HFF-Myc (cell line): ENCODE results near the gene TRRAP.

ENCODE experiments used
- DNase-seq: peaks from one replicate; pipeline ENCODE4 v3.0.0-alpha.2; 2011; ENCODE audit warnings: low read depth; ENCODE audit errors: extremely low read depth
- H3K4me3 ChIP-seq: replicated peaks from 2 replicates; pipeline ENCODE4 v1.5.1; 2011; ENCODE audit warnings: low read depth, mild to moderate bottlenecking, control low read depth, low read length
- TF ChIP-seq, protein P1 (sequence below): IDR thresholded peaks from 2 replicates; pipeline ENCODE4 v1.5.1; 2012; ENCODE audit warnings: mild to moderate bottlenecking, low read depth, low read length, control low read depth; ENCODE audit errors: missing control alignments

The TRRAP gene

DNA sequence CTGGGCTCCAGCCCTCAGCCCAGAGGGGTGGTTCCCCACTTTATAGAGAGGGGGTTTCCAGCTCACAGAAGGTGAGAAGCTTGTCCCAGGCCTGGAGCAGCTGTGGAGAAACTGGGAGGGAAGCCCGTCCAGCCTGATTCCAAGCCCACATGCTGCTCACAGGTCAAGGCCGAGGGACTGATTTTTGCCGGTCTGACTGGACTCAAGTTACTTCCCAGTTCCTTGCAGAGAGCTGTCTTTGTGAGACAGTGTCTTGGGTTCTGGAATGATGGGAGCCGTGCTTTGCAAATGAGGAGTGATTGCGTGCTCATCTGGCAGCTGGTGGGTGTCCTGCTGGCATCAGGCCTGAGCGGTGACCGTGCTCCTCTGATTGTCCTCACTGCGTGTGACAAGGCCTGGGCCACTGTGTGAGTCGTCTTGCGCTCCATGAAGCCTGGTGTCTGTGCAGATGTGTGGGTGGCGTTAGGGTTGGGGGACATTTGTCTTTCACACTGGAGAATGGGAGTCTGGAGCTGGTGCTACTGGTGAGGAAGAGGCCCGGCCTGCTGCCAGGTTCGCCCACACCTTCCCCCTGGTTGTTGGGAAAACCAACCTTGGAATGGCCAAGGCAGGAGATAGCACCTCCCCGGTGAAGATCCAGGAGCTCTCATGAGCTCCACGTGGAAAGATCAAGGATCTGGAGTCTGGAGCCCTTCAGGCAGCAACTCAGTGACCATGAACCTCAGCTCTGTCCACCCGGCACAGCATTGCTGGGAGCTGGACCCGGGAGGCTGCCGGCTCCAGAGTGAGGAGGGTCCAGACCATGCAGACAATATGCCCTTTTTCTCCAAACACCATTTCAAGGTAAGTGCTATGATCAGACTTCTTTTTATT, 136.0 kb downstream of the TRRAP start:
- no peak for DNase-seq
- H3K4me3 ChIP-seq: no peak overlapping the region
- TF ChIP-seq, protein P1, sequence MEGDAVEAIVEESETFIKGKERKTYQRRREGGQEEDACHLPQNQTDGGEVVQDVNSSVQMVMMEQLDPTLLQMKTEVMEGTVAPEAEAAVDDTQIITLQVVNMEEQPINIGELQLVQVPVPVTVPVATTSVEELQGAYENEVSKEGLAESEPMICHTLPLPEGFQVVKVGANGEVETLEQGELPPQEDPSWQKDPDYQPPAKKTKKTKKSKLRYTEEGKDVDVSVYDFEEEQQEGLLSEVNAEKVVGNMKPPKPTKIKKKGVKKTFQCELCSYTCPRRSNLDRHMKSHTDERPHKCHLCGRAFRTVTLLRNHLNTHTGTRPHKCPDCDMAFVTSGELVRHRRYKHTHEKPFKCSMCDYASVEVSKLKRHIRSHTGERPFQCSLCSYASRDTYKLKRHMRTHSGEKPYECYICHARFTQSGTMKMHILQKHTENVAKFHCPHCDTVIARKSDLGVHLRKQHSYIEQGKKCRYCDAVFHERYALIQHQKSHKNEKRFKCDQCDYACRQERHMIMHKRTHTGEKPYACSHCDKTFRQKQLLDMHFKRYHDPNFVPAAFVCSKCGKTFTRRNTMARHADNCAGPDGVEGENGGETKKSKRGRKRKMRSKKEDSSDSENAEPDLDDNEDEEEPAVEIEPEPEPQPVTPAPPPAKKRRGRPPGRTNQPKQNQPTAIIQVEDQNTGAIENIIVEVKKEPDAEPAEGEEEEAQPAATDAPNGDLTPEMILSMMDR: no peak

DNA sequence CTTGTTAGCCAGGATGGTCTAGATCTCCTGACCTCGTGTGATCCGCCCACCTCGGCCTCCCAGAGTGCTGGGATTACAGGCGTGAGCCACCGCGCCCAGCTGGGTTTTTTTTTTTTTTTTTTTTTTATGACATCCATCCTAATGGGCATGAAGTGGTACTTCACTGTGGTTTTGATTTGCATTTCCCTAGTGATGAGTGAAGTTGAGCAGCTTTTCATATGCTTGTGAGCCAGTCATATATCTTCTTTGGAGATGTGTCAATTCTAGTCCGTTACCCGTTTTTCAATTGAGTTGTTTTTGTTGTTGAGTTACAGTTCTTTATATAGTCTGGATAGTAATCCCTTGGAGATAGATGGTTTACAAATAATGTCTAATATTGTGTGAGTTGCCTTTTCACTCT, 137.9 kb downstream of the TRRAP start:
- no peak for DNase-seq
- H3K4me3 ChIP-seq: no peak overlapping the region
- TF ChIP-seq, protein P1: no peak

DNA sequence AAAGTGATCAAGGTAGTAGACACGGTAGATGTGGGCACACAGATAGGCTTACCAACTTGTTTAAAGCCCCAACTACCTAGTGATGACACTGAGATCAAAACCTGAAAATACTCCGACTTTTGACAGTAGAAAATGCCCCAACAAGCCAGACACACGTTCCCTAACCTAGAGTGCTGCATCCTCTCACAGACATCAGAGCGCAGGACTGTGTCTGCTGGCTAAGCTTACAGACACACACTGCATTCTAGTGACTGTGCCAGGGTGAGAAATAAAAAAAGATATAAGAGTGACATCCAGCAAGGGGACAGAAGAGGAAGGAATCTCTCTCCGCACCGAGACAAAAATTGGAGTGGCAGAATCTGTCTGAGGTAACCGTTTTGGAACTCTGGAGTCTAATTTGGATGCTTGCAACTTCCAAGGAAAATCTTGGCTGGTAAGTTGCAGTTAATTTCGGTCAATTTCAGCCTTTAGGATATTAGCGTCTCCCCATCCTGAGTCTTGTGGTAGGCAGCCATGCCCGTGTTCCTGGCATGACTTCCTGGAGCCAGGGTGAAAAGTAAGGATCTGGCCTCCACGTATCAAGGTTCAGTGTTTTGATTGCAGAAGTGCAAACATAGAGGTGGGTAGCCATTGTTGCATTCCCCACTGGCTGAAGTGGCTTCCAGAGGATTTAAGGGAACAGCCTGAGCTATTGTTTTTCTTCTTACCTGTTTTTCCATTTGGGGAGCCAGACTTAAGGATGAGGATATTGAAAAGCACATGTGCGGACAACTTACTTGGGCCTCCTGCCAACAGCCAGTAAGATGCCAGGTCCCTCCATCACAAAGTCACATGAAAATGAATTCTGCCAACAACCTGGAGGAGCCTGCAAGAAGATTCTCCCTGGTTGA, 141.4 kb downstream of the TRRAP start:
- TF ChIP-seq, protein P1: no peak
- DNase-seq: no peak
- no peak overlapping the region for H3K4me3 ChIP-seq

DNA sequence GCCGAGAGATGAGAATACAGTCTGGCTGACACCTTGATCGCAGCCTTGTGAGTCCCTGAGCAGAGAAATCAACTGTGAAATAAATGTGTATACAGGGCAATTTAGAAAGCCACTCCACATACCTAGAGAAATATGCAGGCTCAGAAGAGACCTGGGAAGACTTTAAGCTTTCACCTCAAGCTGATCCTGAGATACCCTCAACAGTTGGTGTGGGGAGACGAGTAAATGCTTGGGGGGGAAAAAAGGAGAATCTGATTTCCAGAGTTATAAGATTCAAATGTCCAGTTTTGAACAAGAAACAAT, 142.0 kb downstream of the TRRAP start:
- DNase-seq: no peak
- no peak overlapping the region for H3K4me3 ChIP-seq
- TF ChIP-seq, protein P1: no peak

DNA sequence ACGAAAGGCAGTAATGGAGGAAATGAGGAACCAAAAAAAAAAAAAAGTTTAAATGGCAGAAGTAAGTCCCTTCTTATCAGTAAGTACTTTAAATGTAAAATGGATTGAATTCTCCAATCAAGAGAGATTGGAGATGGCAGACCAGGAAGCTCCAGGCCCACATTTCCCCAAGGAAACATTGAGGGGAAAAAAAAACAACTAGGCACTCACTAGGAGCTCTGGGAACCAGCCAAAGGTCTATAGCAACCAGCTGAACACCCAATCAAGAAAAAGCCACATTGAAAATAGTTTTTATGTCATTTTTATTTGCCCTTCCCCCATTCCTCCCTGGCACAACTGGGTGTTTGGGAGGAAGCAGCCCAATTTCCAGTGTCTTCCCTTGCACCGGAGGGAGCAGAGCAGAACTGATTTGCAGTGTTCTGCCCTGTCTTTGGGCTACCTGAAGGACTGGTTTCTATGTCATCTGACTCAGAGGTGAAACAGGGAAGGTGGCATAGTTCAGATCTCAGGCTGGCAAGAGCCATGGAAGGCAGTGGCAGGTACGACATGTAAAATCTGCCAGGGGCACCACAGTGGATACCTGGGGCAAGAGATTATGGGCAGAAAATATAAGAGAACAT, 143.7 kb downstream of the TRRAP start:
- DNase-seq: no peak
- TF ChIP-seq, protein P1: no peak
- no peak overlapping the region for H3K4me3 ChIP-seq

DNA sequence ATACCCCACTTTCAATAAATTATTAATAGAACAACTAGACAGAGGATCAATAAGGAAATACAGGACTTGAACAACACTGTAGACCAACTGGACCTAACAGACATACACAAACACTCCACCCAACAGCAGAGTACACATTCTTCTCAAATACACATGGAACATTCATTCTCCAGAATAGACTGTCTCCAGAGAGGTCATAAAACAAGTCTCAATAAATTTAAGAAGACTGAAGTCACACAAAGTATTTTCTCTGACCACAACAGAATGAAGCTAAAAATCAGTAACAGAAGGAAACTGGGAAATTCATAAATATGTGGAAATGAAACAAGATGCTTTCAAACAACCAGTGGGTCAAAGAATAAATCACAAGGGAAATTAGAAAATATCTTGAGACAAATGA, 145.7 kb downstream of the TRRAP start:
- DNase-seq: no peak
- TF ChIP-seq, protein P1: no peak
- no peak overlapping the region for H3K4me3 ChIP-seq
